CD4-positive, alpha-beta T cell treated with Interleukin-2 at 100 ng/mL for 4 hours (primary cell): ENCODE results near the gene KXD1.

Source experiments
- DNase-seq: peaks from one replicate; pipeline ENCODE4 v3.0.0-alpha.2; 2020; ENCODE audit warnings: low spot score

KXD1 gene

GRCh38 chr19:18613589-18614234 is 56.0 kb downstream of the KXD1 start:
- no peak for DNase-seq

- no peak for DNase-seq
Observed at GRCh38 chr19:18616023-18616422, 58.4 kb downstream of the KXD1 start.

GRCh38 chr19:18617562-18617961 is 59.9 kb downstream of the KXD1 start:
- no peak for DNase-seq

- DNase-seq = no peak
Observed at GRCh38 chr19:18618236-18618635, 60.6 kb downstream of the KXD1 start.
